Trophoblast cell (in vitro differentiated cells and primary cell): ENCODE results near the gene MAP4K3.

Experiments
- DNase-seq, 2 donors: peaks; one replicate each; pipeline ENCODE4 v3.0.0-alpha.2; 2016
- H2AFZ ChIP-seq: 2 replicates; pipeline ENCODE4 v1.6.1; 2013; ENCODE audit warnings: low read length, moderate library complexity, mild to moderate bottlenecking; ENCODE audit not compliant: insufficient read depth, poor library complexity
- H2AK5ac ChIP-seq: 2 replicates; pipeline ENCODE4 v1.6.1; 2013; ENCODE audit warnings: mild to moderate bottlenecking, low read length
- H2BK120ac ChIP-seq: 2 replicates; pipeline ENCODE4 v1.6.1; 2013; ENCODE audit warnings: low read length, mild to moderate bottlenecking, moderate library complexity; ENCODE audit not compliant: insufficient read depth, poor library complexity
- H2BK12ac ChIP-seq: 2 replicates; pipeline ENCODE4 v1.6.1; 2013; ENCODE audit warnings: mild to moderate bottlenecking, low read length, moderate library complexity
- H2BK5ac ChIP-seq: 2 replicates; pipeline ENCODE4 v1.6.1; 2013; ENCODE audit warnings: low read length, low read depth, moderate library complexity, mild to moderate bottlenecking; ENCODE audit not compliant: poor library complexity
- H3K14ac ChIP-seq: 2 replicates; pipeline ENCODE4 v1.6.1; 2013; ENCODE audit warnings: mild to moderate bottlenecking, low read length
- H3K18ac ChIP-seq: 2 replicates; pipeline ENCODE4 v1.6.1; 2013; ENCODE audit warnings: mild to moderate bottlenecking, low read length
- H3K23ac ChIP-seq: 2 replicates; pipeline ENCODE4 v1.6.1; 2013; ENCODE audit warnings: low read length
- H3K27ac ChIP-seq: 2 replicates; pipeline ENCODE4 v1.5.1; 2013; ENCODE audit warnings: low read depth, mild to moderate bottlenecking, inconsistent platforms, low read length, moderate library complexity
- H3K27me3 ChIP-seq: 2 replicates; pipeline ENCODE4 v1.6.1; 2013; ENCODE audit warnings: inconsistent platforms, mild to moderate bottlenecking, low read length, moderate library complexity; ENCODE audit not compliant: insufficient read depth
- H3K36me3 ChIP-seq, 2 experiments: 1 replicate in 1 of 2; 2 replicates in 1 of 2; pipeline ENCODE4 v1.6.1; 2013; ENCODE audit warnings: low read length in 2 of 2, mild to moderate bottlenecking in 2 of 2, moderate library complexity in 1 of 2; ENCODE audit not compliant: insufficient read depth in 2 of 2, control insufficient read depth in 1 of 2
- H3K4ac ChIP-seq: 2 replicates; pipeline ENCODE4 v1.6.1; 2013; ENCODE audit warnings: low read depth, mild to moderate bottlenecking, low read length, moderate library complexity
- H3K4me1 ChIP-seq, 2 experiments: 1 replicate in 1 of 2; 2 replicates in 1 of 2; pipeline ENCODE4 v1.6.1; 2013; ENCODE audit warnings: low read length in 2 of 2, mild to moderate bottlenecking in 2 of 2, moderate library complexity in 1 of 2; ENCODE audit not compliant: insufficient read depth in 2 of 2, control insufficient read depth in 1 of 2
- H3K4me2 ChIP-seq: 2 replicates; pipeline ENCODE4 v1.6.1; 2013; ENCODE audit warnings: inconsistent platforms, mild to moderate bottlenecking, low read length, moderate library complexity
- H3K4me3 ChIP-seq: 2 replicates; pipeline ENCODE4 v1.5.1; 2013; ENCODE audit warnings: mild to moderate bottlenecking, low read depth, low read length, inconsistent platforms
- H3K79me1 ChIP-seq: one replicate; pipeline ENCODE4 v1.6.1; 2013; ENCODE audit warnings: low read length
- H3K79me2 ChIP-seq: 2 replicates; pipeline ENCODE4 v1.6.1; 2013; ENCODE audit warnings: low read length, mild to moderate bottlenecking; ENCODE audit not compliant: control insufficient read depth, insufficient read depth, poor library complexity
- H3K9ac ChIP-seq: 2 replicates; pipeline ENCODE4 v1.6.1; 2013; ENCODE audit warnings: mild to moderate bottlenecking, low read length
- H3K9me3 ChIP-seq: 2 replicates; pipeline ENCODE4 v1.6.1; 2013; ENCODE audit warnings: low read depth, mild to moderate bottlenecking, control low read depth, inconsistent platforms, low read length; ENCODE audit not compliant: insufficient read depth
- H4K12ac ChIP-seq: 2 replicates; pipeline ENCODE4 v1.6.1; 2013; ENCODE audit warnings: low read depth, mild to moderate bottlenecking, low read length, moderate library complexity
- H4K8ac ChIP-seq: 2 replicates; pipeline ENCODE4 v1.6.1; 2013; ENCODE audit warnings: low read depth, mild to moderate bottlenecking, low read length, moderate library complexity
- H4K91ac ChIP-seq: one replicate; pipeline ENCODE4 v1.6.1; 2013; ENCODE audit warnings: low read depth, mild to moderate bottlenecking, low read length, moderate library complexity
- WGBS: extraction: QIAGEN DNeasy Blood & Tissue Kit; methylation state at CpG from one replicate; pipeline ENCODE4 v1.1.7; 2013; ENCODE audit warnings: missing lambda C conversion rate; ENCODE audit not compliant: insufficient read length, insufficient coverage; ENCODE audit errors: extremely low coverage; 5-methylcytosine and 5-hydroxymethylcytosine counted together

MAP4K3 gene

GRCh38 chr2:39265315-39265714 is 171.8 kb downstream of the MAP4K3 start:
- no peak for DNase-seq
- no peak overlapping the region for H4K8ac ChIP-seq
- H2AK5ac ChIP-seq: no peak overlapping the region
- H3K18ac ChIP-seq: no peak overlapping the region
- peaks cover 5 to 11% of the 10 kb centered on the region in 2 experiments for H3K36me3 ChIP-seq
- H2AFZ ChIP-seq: no peak overlapping the region
- H2BK12ac ChIP-seq: no peak overlapping the region
- no peak overlapping the region for H3K9ac ChIP-seq
- WGBS: no CpG with 5 or more reads among the region's 2 CpGs
- no peaks in the 10 kb centered on the region for H3K4me1 ChIP-seq
- H3K23ac ChIP-seq: no peak overlapping the region
- no peaks in the 10 kb centered on the region for H3K27me3 ChIP-seq
- no peaks in the 10 kb centered on the region for H3K79me1 ChIP-seq
- H3K14ac ChIP-seq: no peak overlapping the region
- no peak overlapping the region for H3K4me3 ChIP-seq
- no peaks in the 10 kb centered on the region for H3K79me2 ChIP-seq
- no peak overlapping the region for H2BK120ac ChIP-seq
- no peaks in the 10 kb centered on the region for H3K9me3 ChIP-seq
- H2BK5ac ChIP-seq: no peak overlapping the region
- H4K91ac ChIP-seq: no peak overlapping the region
- no peak overlapping the region for H3K4me2 ChIP-seq
- H3K27ac ChIP-seq: no peak overlapping the region
- no peak overlapping the region for H3K4ac ChIP-seq
- H4K12ac ChIP-seq: no peak overlapping the region

GRCh38 chr2:39264733-39265132 is 172.4 kb downstream of the MAP4K3 start:
- H4K12ac ChIP-seq: no peak overlapping the region
- H3K79me2 ChIP-seq: no peaks in the 10 kb centered on the region
- H3K9me3 ChIP-seq: no peaks in the 10 kb centered on the region
- no peak overlapping the region for H3K4me2 ChIP-seq
- H3K4me1 ChIP-seq: no peaks in the 10 kb centered on the region
- WGBS: no CpG with 5 or more reads among the region's 1 CpG
- no peak for DNase-seq
- H4K8ac ChIP-seq: no peak overlapping the region
- H3K18ac ChIP-seq: no peak overlapping the region
- H3K9ac ChIP-seq: no peak overlapping the region
- H3K79me1 ChIP-seq: no peaks in the 10 kb centered on the region
- no peak overlapping the region for H3K14ac ChIP-seq
- H3K27me3 ChIP-seq: no peaks in the 10 kb centered on the region
- H3K23ac ChIP-seq: no peak overlapping the region
- H4K91ac ChIP-seq: no peak overlapping the region
- no peak overlapping the region for H3K4me3 ChIP-seq
- H3K4ac ChIP-seq: no peak overlapping the region
- H2AK5ac ChIP-seq: no peak overlapping the region
- no peak overlapping the region for H2AFZ ChIP-seq
- H2BK12ac ChIP-seq: no peak overlapping the region
- no peak overlapping the region for H2BK5ac ChIP-seq
- no peak overlapping the region for H2BK120ac ChIP-seq
- H3K27ac ChIP-seq: no peak overlapping the region
- peaks cover 9 to 15% of the 10 kb centered on the region in 2 experiments for H3K36me3 ChIP-seq

- DNase-seq: no peak
- Histone ChIP-seq H2AFZ (no peak overlapping the region), H2BK120ac (no peak overlapping the region), H2BK5ac (no peak overlapping the region), H3K4me2 (no peak overlapping the region), H3K4me1 (no peaks in the 10 kb centered on the region), H3K79me1 (no peaks in the 10 kb centered on the region), H4K8ac (no peak overlapping the region), H3K23ac (no peak overlapping the region), H3K9ac (no peak overlapping the region), H3K79me2 (no peaks in the 10 kb centered on the region), H3K27ac (no peak overlapping the region), H3K4ac (no peak overlapping the region), H3K18ac (no peak overlapping the region), H3K9me3 (no peaks in the 10 kb centered on the region), H3K4me3 (no peak overlapping the region), H2BK12ac (no peak overlapping the region), H2AK5ac (no peak overlapping the region), H3K36me3 (peaks cover 16 to 20% of the 10 kb centered on the region in 2 experiments), H3K14ac (no peak overlapping the region), H4K12ac (no peak overlapping the region), H3K27me3 (no peaks in the 10 kb centered on the region), H4K91ac (no peak overlapping the region)
- WGBS: no CpG with 5 or more reads among the region's 4 CpGs
These were observed 177.0 kb downstream of the MAP4K3 start for GRCh38 chr2:39260087-39260486.

- no peak overlapping the region for H3K4ac ChIP-seq
- H3K79me2 ChIP-seq: no peaks in the 10 kb centered on the region
- peaks cover 18 to 29% of the 10 kb centered on the region in 2 experiments for H3K36me3 ChIP-seq
These were observed 181.0 kb downstream of the MAP4K3 start for GRCh38 chr2:39256040-39256439.

More at GRCh38 chr2:39256040-39256439, 181.0 kb downstream of the MAP4K3 start:
- no peaks in the 10 kb centered on the region for H3K79me1 ChIP-seq
- H3K18ac ChIP-seq: no peak overlapping the region
- H3K4me1 ChIP-seq: no peaks in the 10 kb centered on the region
- no peak overlapping the region for H3K4me2 ChIP-seq
- no peak for DNase-seq
- no peak overlapping the region for H3K27ac ChIP-seq
- H2BK120ac ChIP-seq: no peak overlapping the region
- no peak overlapping the region for H2BK12ac ChIP-seq
- no peaks in the 10 kb centered on the region for H3K27me3 ChIP-seq
- H4K91ac ChIP-seq: no peak overlapping the region
- no peak overlapping the region for H3K23ac ChIP-seq
- no peak overlapping the region for H2BK5ac ChIP-seq
- H4K12ac ChIP-seq: no peak overlapping the region
- H3K9me3 ChIP-seq: no peaks in the 10 kb centered on the region
- H3K14ac ChIP-seq: no peak overlapping the region
- no peak overlapping the region for H3K9ac ChIP-seq
- H4K8ac ChIP-seq: no peak overlapping the region
- H2AK5ac ChIP-seq: no peak overlapping the region
- H2AFZ ChIP-seq: no peak overlapping the region
- H3K4me3 ChIP-seq: no peak overlapping the region
